Measurements from ENCODE around the gene TAF11L2.

GRCh38 chr5:17482790-17483189, 15.2 kb upstream of the TAF11L2 start:
- TF ChIP-seq POLR2A (IDR thresholded peaks at IDR 0.05) (no peak), CTCF (IDR thresholded peaks at IDR 0.05) (no peak), EP300 (IDR thresholded peaks at IDR 0.05) (no peak)

Measured in stomach (tissue), 4 donors.